Mesenchymal stem cell (in vitro differentiated cells and primary cell): ENCODE data around the gene SKIL.
"Not testable (repeated sequence)": the region's sequence is repeated elsewhere in the genome, so short reads cannot be mapped to it uniquely, and the experiment has no call there.

Experiments used
- DNase-seq: peaks from one replicate; pipeline ENCODE4 v3.0.0-alpha.2; 2013
- H2AFZ ChIP-seq: one replicate; pipeline ENCODE4 v1.6.1; 2013; ENCODE audit warnings: low read depth, mild to moderate bottlenecking, control low read depth, inconsistent platforms, low read length, moderate library complexity
- H2AK5ac ChIP-seq: 2 replicates; pipeline ENCODE4 v1.6.1; 2013; ENCODE audit warnings: low read length, moderate library complexity, mild to moderate bottlenecking, inconsistent platforms; ENCODE audit not compliant: severe bottlenecking
- H2BK120ac ChIP-seq: one replicate; pipeline ENCODE4 v1.6.1; 2013; ENCODE audit warnings: low read depth, mild to moderate bottlenecking, inconsistent platforms, low read length, moderate library complexity
- H2BK12ac ChIP-seq, 2 experiments: one replicate each; pipeline ENCODE4 v1.6.1; 2013; ENCODE audit warnings: inconsistent platforms in 2 of 2, low read length in 2 of 2, mild to moderate bottlenecking in 2 of 2, moderate library complexity in 2 of 2, control low read depth in 1 of 2
- H2BK15ac ChIP-seq: one replicate; pipeline ENCODE4 v1.6.1; 2013; ENCODE audit warnings: mild to moderate bottlenecking, low read depth, inconsistent platforms; ENCODE audit not compliant: poor library complexity, severe bottlenecking
- H2BK5ac ChIP-seq: 2 replicates; pipeline ENCODE4 v1.6.1; 2013; ENCODE audit warnings: low read depth, mild to moderate bottlenecking, low read length, control low read depth, inconsistent platforms; ENCODE audit not compliant: poor library complexity, severe bottlenecking
- H3K14ac ChIP-seq, 2 experiments: one replicate each; pipeline ENCODE4 v1.6.1; 2013; ENCODE audit warnings: inconsistent platforms in 2 of 2, low read length in 2 of 2, control low read depth in 1 of 2, mild to moderate bottlenecking in 1 of 2, moderate library complexity in 1 of 2
- H3K18ac ChIP-seq, 2 experiments: one replicate each; pipeline ENCODE4 v1.6.1; 2013; ENCODE audit warnings: inconsistent platforms in 2 of 2, low read length in 2 of 2, control low read depth in 1 of 2, low read depth in 1 of 2, mild to moderate bottlenecking in 1 of 2
- H3K23ac ChIP-seq, 2 experiments: one replicate each; pipeline ENCODE4 v1.6.1; 2013; ENCODE audit warnings: inconsistent platforms in 2 of 2, low read length in 2 of 2, mild to moderate bottlenecking in 2 of 2, moderate library complexity in 2 of 2, control low read depth in 1 of 2
- H3K27ac ChIP-seq: 2 replicates; pipeline ENCODE4 v1.5.1; 2013; ENCODE audit warnings: mild to moderate bottlenecking, moderate library complexity, low read length, control low read depth, inconsistent platforms; ENCODE audit not compliant: poor library complexity, severe bottlenecking
- H3K27me3 ChIP-seq, 2 experiments: 2 replicates each; pipeline versions ENCODE4 v1.6.1 to v1.7.0; 2013; ENCODE audit warnings: low read length in 2 of 2, mild to moderate bottlenecking in 2 of 2, moderate library complexity in 2 of 2, control low read depth in 1 of 2, inconsistent platforms in 1 of 2; ENCODE audit not compliant: control insufficient read depth in 1 of 2, insufficient read depth in 1 of 2
- H3K36me3 ChIP-seq, 2 experiments: 2 replicates each; pipeline versions ENCODE4 v1.6.1 to v1.7.0; 2013; ENCODE audit warnings: low read length in 2 of 2, control low read depth in 1 of 2, inconsistent platforms in 1 of 2, low read depth in 1 of 2, mild to moderate bottlenecking in 1 of 2; ENCODE audit not compliant: insufficient read depth in 2 of 2, control insufficient read depth in 1 of 2
- H3K4ac ChIP-seq, 2 experiments: one replicate each; pipeline ENCODE4 v1.6.1; 2013; ENCODE audit warnings: inconsistent platforms in 2 of 2, low read length in 2 of 2, mild to moderate bottlenecking in 2 of 2, moderate library complexity in 2 of 2, control low read depth in 1 of 2, low read depth in 1 of 2
- H3K4me1 ChIP-seq: 2 replicates; pipeline ENCODE4 v1.6.1; 2013; ENCODE audit warnings: low read depth, low read length, control low read depth; ENCODE audit not compliant: control insufficient read depth, insufficient read depth
- H3K4me2 ChIP-seq: 2 replicates; pipeline ENCODE4 v1.6.1; 2013; ENCODE audit warnings: low read length, mild to moderate bottlenecking, inconsistent platforms; ENCODE audit not compliant: poor library complexity, severe bottlenecking
- H3K4me3 ChIP-seq, 2 experiments: 2 replicates each; pipeline versions ENCODE4 v1.5.1 to v1.7.0; 2013; ENCODE audit warnings: low read length in 2 of 2, mild to moderate bottlenecking in 2 of 2, control low read depth in 1 of 2, low read depth in 1 of 2; ENCODE audit not compliant: insufficient read depth in 1 of 2
- H3K79me1 ChIP-seq: replicated peaks from 2 replicates; pipeline ENCODE4 v1.6.1; 2013; ENCODE audit warnings: mild to moderate bottlenecking, control low read depth, low read length, inconsistent platforms; ENCODE audit not compliant: poor library complexity, severe bottlenecking
- H3K9ac ChIP-seq: 2 replicates; pipeline ENCODE4 v1.7.0; 2013; ENCODE audit warnings: mild to moderate bottlenecking, low read length, moderate library complexity
- H3K9me3 ChIP-seq: 2 replicates; pipeline ENCODE4 v1.7.0; 2013; ENCODE audit warnings: mild to moderate bottlenecking, low read length; ENCODE audit not compliant: control insufficient read depth
- H4K8ac ChIP-seq: one replicate; pipeline ENCODE4 v1.6.1; 2013; ENCODE audit warnings: inconsistent platforms, mild to moderate bottlenecking, low read length, moderate library complexity
- H4K91ac ChIP-seq: one replicate; pipeline ENCODE4 v1.6.1; 2013; ENCODE audit warnings: mild to moderate bottlenecking, low read length, inconsistent platforms
- WGBS: methylation state at CpG from one replicate; pipeline ENCODE4 v1.1.7; 2013; ENCODE audit warnings: mixed read lengths; 5-methylcytosine and 5-hydroxymethylcytosine counted together

The SKIL gene

GRCh38 chr3:170331143-170331542, 26.4 kb upstream of the SKIL start:
- H3K18ac ChIP-seq = no peak overlapping the region
- H2BK120ac ChIP-seq = no peak overlapping the region
- WGBS = 97% methylated on average over 4 of the region's 4 CpGs
- no peak overlapping the region for H4K91ac ChIP-seq
- H3K9me3 ChIP-seq = peaks cover 3% of the 10 kb centered on the region
- H2BK15ac ChIP-seq = no peak overlapping the region
- no peak overlapping the region for H3K27ac ChIP-seq
- H3K9ac ChIP-seq = no peak overlapping the region
- no peaks in the 10 kb centered on the region for H3K4me1 ChIP-seq
- H2BK5ac ChIP-seq = no peak overlapping the region
- H3K4me2 ChIP-seq = no peak overlapping the region
- no peak overlapping the region for H4K8ac ChIP-seq
- H2AFZ ChIP-seq = no peak overlapping the region
- no peak overlapping the region for H3K23ac ChIP-seq
- no peak overlapping the region for H3K4me3 ChIP-seq
- H3K27me3 ChIP-seq = no peaks in the 10 kb centered on the region
- H3K36me3 ChIP-seq = no peaks in the 10 kb centered on the region
- no peak overlapping the region for H3K14ac ChIP-seq
- H2AK5ac ChIP-seq = no peak overlapping the region
- DNase-seq = no peak
- no peak overlapping the region for H3K4ac ChIP-seq
- H2BK12ac ChIP-seq = no peak overlapping the region
- H3K79me1 ChIP-seq = no peaks in the 10 kb centered on the region

GRCh38 chr3:170337420-170337819, 20.1 kb upstream of the SKIL start:
- Histone ChIP-seq H4K8ac (no peak overlapping the region), H2BK120ac (no peak overlapping the region), H2AK5ac (no peak overlapping the region), H3K36me3 (no peaks in the 10 kb centered on the region), H2BK15ac (no peak overlapping the region), H3K23ac (no peak overlapping the region), H3K9me3 (no peaks in the 10 kb centered on the region), H3K4me2 (no peak overlapping the region), H3K79me1 (no peaks in the 10 kb centered on the region), H3K27me3 (no peaks in the 10 kb centered on the region), H3K4me1 (no peaks in the 10 kb centered on the region), H4K91ac (no peak overlapping the region), H3K4me3 (no peak overlapping the region), H3K4ac (no peak overlapping the region), H2BK12ac (no peak overlapping the region), H3K9ac (no peak overlapping the region), H2BK5ac (no peak overlapping the region), H3K27ac (no peak overlapping the region), H2AFZ (no peak overlapping the region), H3K18ac (no peak overlapping the region), H3K14ac (no peak overlapping the region)
- no peak for DNase-seq
- WGBS = 71% methylated on average over 2 of the region's 3 CpGs

- Histone ChIP-seq H3K4me1 (no peaks in the 10 kb centered on the region), H3K79me1 (no peaks in the 10 kb centered on the region), H3K27me3 (no peaks in the 10 kb centered on the region), H2BK15ac (no peak overlapping the region), H3K23ac (no peak overlapping the region), H3K4me3 (no peak overlapping the region), H4K91ac (no peak overlapping the region), H2AK5ac (no peak overlapping the region), H2BK120ac (no peak overlapping the region), H2BK5ac (no peak overlapping the region), H2BK12ac (no peak overlapping the region), H3K14ac (no peak overlapping the region), H3K9me3 (no peaks in the 10 kb centered on the region), H3K36me3 (no peaks in the 10 kb centered on the region), H3K18ac (no peak overlapping the region), H3K4me2 (no peak overlapping the region), H3K4ac (no peak overlapping the region), H3K9ac (no peak overlapping the region), H4K8ac (no peak overlapping the region), H3K27ac (no peak overlapping the region), H2AFZ (no peak overlapping the region)
- no peak for DNase-seq
- WGBS = 94% methylated on average over 1 of the region's 1 CpG
Measured at GRCh38 chr3:170338690-170339340, 18.7 kb upstream of the SKIL start.

DNA sequence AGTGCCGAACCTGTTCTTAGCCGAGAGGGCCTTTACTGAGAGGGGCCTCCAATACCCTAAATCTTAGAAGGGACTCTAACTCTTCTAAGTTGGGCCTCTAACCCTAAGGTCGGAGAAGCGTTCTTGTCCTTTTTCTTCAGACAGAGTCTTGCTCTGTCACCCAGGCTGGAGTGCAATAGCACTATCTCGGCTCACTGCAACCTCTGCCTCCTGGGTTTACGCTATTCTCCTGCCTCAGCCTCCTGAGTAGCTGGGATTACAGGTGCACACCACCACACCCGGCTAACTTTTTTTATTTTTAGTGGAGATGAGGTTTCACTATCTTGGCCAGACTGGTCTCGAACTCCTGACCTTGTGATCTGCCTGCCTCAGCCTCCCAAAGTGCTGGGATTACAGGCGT, 15.2 kb upstream of the SKIL start:
- H3K27ac ChIP-seq, H3K4me2 ChIP-seq, H2BK15ac ChIP-seq, H3K4me1 ChIP-seq, H3K36me3 ChIP-seq, H2BK5ac ChIP-seq, H3K9ac ChIP-seq, H3K14ac ChIP-seq, H3K4ac ChIP-seq, DNase-seq, H3K9me3 ChIP-seq, H4K8ac ChIP-seq, H2AK5ac ChIP-seq, H2BK120ac ChIP-seq, H2BK12ac ChIP-seq, H3K79me1 ChIP-seq, H3K23ac ChIP-seq, H3K27me3 ChIP-seq, H3K18ac ChIP-seq, H3K4me3 ChIP-seq, H2AFZ ChIP-seq, H4K91ac ChIP-seq: not testable (repeated sequence)
- WGBS = 96% methylated on average over 9 of the region's 9 CpGs
